GM18508 (cell line): Measurements from ENCODE around the gene FBXO41.

Source experiments
- ATAC-seq: cut with Tn5 transposase; IDR thresholded peaks from one replicate; pipeline ENCODE4 v1.9.1; 2021; ENCODE audit warnings: moderate number of reproducible peaks; ENCODE audit not compliant: insufficient read depth, unreplicated experiment

FBXO41 gene

GRCh38 chr2:73250872-73251846 lies 33.1 kb downstream of the FBXO41 start:
- ATAC-seq: no peak

- no peak for ATAC-seq
Measured at GRCh38 chr2:73249636-73250035, 34.6 kb downstream of the FBXO41 start.

- no peak for ATAC-seq
Measured at GRCh38 chr2:73246850-73247249, 37.4 kb downstream of the FBXO41 start.

- ATAC-seq: no peak
Measured at GRCh38 chr2:73244580-73244979, 39.7 kb downstream of the FBXO41 start.

GRCh38 chr2:73243884-73244570 lies 40.3 kb downstream of the FBXO41 start:
- no peak for ATAC-seq

GRCh38 chr2:73239776-73240175 lies 44.5 kb downstream of the FBXO41 start:
- no peak for ATAC-seq

GRCh38 chr2:73238976-73239375 lies 45.3 kb downstream of the FBXO41 start:
- no peak for ATAC-seq

- no peak for ATAC-seq
Measured at GRCh38 chr2:73238149-73238548, 46.1 kb downstream of the FBXO41 start.

- no peak for ATAC-seq
Measured at GRCh38 chr2:73237168-73237567, 47.1 kb downstream of the FBXO41 start.

GRCh38 chr2:73235315-73236028 lies 48.8 kb downstream of the FBXO41 start:
- ATAC-seq: no peak

- peak; percentile 39 for ATAC-seq
Measured at GRCh38 chr2:73233932-73234832, 50.1 kb downstream of the FBXO41 start, which contains the start of gene CCT7. Gene CCT7, plus strand, starts transcription at chr2:73234308. Its CDS starts 71 bp downstream, at chr2:73234379.

GRCh38 chr2:73233154-73233931 lies 50.9 kb downstream of the FBXO41 start, which contains the start of gene PRADC1:
Gene PRADC1, minus strand, starts transcription at chr2:73233239. Its CDS starts 79 bp downstream, at chr2:73233160.
- ATAC-seq: peak; percentile 91

GRCh38 chr2:73232403-73233153 lies 51.7 kb downstream of the FBXO41 start:
- ATAC-seq: no peak

- ATAC-seq: no peak
Measured at GRCh38 chr2:73228631-73229030, 55.6 kb downstream of the FBXO41 start.

- no peak for ATAC-seq
Measured at GRCh38 chr2:73227086-73227485, 57.2 kb downstream of the FBXO41 start.

- no peak for ATAC-seq
Measured at GRCh38 chr2:73225513-73226360, 58.5 kb downstream of the FBXO41 start.

- ATAC-seq: no peak
Measured at GRCh38 chr2:73223821-73224220, 60.5 kb downstream of the FBXO41 start.
